ENCODE results near the gene CPZ. TPM values are rescaled to one million over a fixed set of nuclear protein-coding genes. Genes with fewer than 3 reads are reported as not detected.

The CPZ gene
- polyA plus RNA-seq, 3 donors, result not detected

DNA sequence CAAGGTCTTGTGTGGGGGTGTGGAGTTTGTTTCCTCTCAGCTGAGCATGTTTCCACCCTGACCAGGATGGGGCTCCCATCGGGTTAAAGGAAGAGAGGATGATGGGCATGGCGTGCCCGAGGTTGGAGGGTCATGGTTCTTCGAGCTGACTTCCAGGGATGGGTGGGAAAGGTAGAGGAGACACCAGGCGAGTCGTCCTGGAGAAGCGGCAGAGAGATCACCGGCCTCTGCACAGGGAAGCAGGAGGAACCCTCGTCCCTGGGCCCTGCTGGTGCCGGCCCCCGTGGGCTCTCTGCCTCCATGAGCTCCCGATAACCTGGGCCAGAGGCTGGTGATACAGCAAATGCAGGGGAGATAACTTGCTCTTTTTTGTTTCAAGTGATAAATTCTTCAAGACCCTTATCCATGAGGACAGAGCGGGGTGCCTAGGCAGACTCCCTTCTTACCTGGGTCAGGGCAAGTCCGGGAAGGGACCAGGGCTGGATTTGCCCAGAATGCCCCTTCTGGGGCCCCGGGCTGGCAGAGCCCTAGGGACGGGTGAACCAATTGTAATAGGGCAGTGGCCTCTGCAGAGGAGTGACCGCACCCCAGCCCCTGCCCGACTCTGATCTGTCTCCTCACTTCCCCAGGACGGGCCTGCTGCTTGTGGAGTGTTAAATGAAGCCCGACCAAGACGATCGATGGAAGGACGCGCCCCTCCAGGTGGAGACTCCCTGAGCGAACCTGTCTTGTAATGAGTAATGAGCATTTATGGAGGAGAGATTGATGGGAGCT, 63.0 kb downstream of the CPZ start:
- no peaks in the 10 kb centered on the region for H3K36me3 ChIP-seq (replicated peaks in 1 of 2; ENCODE audit: control insufficient read depth in 1 of 2, insufficient read depth in 2 of 2, low read length in 2 of 2)
- no peaks in the 10 kb centered on the region for H3K4me1 ChIP-seq (ENCODE audit: control insufficient read depth in 1 of 2, insufficient read depth in 2 of 2, low read length in 2 of 2)
- intact Hi-C loops (cut with micrococcal nuclease), result no loop called here
- no peaks in the 10 kb centered on the region for H3K79me2 ChIP-seq (ENCODE audit: insufficient read depth, low read length)
- H2AFZ ChIP-seq (ENCODE audit: insufficient read depth, low read depth, low read length, poor library complexity, severe bottlenecking), result no peak overlapping the region
- no peak overlapping the region for H3K27ac ChIP-seq (ENCODE audit: low read depth in 1 of 2, low read length in 2 of 2)
- H3K4me3 Mint-ChIP-seq, result no peak overlapping the region
- H3K36me3 Mint-ChIP-seq, result no peaks in the 10 kb centered on the region
- no peak overlapping the region for H3K4me3 ChIP-seq (replicated peaks in 1 of 3; ENCODE audit: low read depth in 2 of 3, low read length in 3 of 3)
- no peaks in the 10 kb centered on the region for H3K4me1 Mint-ChIP-seq
- no peak overlapping the region for H3K4me2 ChIP-seq (replicated peaks; ENCODE audit: extremely low read depth, low read length, poor library complexity, severe bottlenecking)
- H3K9me3 Mint-ChIP-seq, result peaks cover 0 to 4% (median 2%) of the 10 kb centered on the region in 7 donors
- no peak overlapping the region for H3K27ac Mint-ChIP-seq
- H3K27me3 ChIP-seq (ENCODE audit: control insufficient read depth in 2 of 2, insufficient read depth in 2 of 2, low read length in 2 of 2), result no peaks in the 10 kb centered on the region
- DNase-seq, result no peak
- TF ChIP-seq, protein P1, sequence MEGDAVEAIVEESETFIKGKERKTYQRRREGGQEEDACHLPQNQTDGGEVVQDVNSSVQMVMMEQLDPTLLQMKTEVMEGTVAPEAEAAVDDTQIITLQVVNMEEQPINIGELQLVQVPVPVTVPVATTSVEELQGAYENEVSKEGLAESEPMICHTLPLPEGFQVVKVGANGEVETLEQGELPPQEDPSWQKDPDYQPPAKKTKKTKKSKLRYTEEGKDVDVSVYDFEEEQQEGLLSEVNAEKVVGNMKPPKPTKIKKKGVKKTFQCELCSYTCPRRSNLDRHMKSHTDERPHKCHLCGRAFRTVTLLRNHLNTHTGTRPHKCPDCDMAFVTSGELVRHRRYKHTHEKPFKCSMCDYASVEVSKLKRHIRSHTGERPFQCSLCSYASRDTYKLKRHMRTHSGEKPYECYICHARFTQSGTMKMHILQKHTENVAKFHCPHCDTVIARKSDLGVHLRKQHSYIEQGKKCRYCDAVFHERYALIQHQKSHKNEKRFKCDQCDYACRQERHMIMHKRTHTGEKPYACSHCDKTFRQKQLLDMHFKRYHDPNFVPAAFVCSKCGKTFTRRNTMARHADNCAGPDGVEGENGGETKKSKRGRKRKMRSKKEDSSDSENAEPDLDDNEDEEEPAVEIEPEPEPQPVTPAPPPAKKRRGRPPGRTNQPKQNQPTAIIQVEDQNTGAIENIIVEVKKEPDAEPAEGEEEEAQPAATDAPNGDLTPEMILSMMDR (IDR thresholded peaks at IDR 0.05), result no peak
- peaks cover 2 to 9% (median 2%) of the 10 kb centered on the region in 3 donors for H3K27me3 Mint-ChIP-seq (ENCODE audit: low read depth in 3 of 3)
- no peak overlapping the region for H3K9ac ChIP-seq (ENCODE audit: insufficient read depth, low read length, poor library complexity, severe bottlenecking)
- WGBS (ENCODE audit: insufficient coverage), result 91% methylated on average over 19 of the region's 25 CpGs
- no peaks in the 10 kb centered on the region for H3K9me3 ChIP-seq (replicated peaks in 1 of 2; ENCODE audit: control insufficient read depth in 1 of 2, insufficient read depth in 1 of 2, low read length in 2 of 2)
- no peaks in the 10 kb centered on the region for H4K20me1 ChIP-seq (ENCODE audit: insufficient read depth, low read length)

DNA sequence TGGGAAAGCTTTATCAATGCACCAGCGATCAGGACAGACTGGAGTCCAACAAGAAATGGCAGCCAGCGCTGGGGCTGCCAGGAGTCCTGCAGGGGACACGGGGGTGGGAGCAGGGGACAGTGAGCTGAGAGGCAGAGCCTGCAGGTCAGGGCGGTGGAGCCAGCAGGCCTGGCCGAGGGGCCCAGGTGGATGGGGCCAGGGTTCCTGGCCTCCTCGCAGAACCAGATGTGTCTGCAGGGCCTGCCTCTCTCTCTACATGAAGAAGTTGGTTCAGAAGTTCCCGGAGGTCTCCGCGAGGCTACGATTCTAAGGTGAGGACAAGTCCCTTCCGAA, 63.6 kb downstream of the CPZ start:
- Mint-ChIP-seq H3K27me3 (ENCODE audit: low read depth in 3 of 3) (peaks cover 1 to 9% (median 2%) of the 10 kb centered on the region in 3 donors), H3K4me1 (no peaks in the 10 kb centered on the region), H3K4me3 (no peak overlapping the region), H3K27ac (no peak overlapping the region), H3K9me3 (peaks cover 0 to 4% (median 2%) of the 10 kb centered on the region in 7 donors), H3K36me3 (no peaks in the 10 kb centered on the region)
- WGBS (ENCODE audit: insufficient coverage), result 91% methylated on average over 11 of the region's 11 CpGs
- Histone ChIP-seq H3K27me3 (ENCODE audit: control insufficient read depth in 2 of 2, insufficient read depth in 2 of 2, low read length in 2 of 2) (no peaks in the 10 kb centered on the region), H4K20me1 (ENCODE audit: insufficient read depth, low read length) (no peaks in the 10 kb centered on the region), H3K4me1 (ENCODE audit: control insufficient read depth in 1 of 2, insufficient read depth in 2 of 2, low read length in 2 of 2) (no peaks in the 10 kb centered on the region), H3K27ac (ENCODE audit: low read depth in 1 of 2, low read length in 2 of 2) (no peak overlapping the region), H3K4me3 (replicated peaks in 1 of 3; ENCODE audit: low read depth in 2 of 3, low read length in 3 of 3) (no peak overlapping the region), H3K36me3 (replicated peaks in 1 of 2; ENCODE audit: control insufficient read depth in 1 of 2, insufficient read depth in 2 of 2, low read length in 2 of 2) (no peaks in the 10 kb centered on the region), H3K4me2 (replicated peaks; ENCODE audit: extremely low read depth, low read length, poor library complexity, severe bottlenecking) (no peak overlapping the region), H3K9me3 (replicated peaks in 1 of 2; ENCODE audit: control insufficient read depth in 1 of 2, insufficient read depth in 1 of 2, low read length in 2 of 2) (no peaks in the 10 kb centered on the region), H3K9ac (ENCODE audit: insufficient read depth, low read length, poor library complexity, severe bottlenecking) (no peak overlapping the region), H2AFZ (ENCODE audit: insufficient read depth, low read depth, low read length, poor library complexity, severe bottlenecking) (no peak overlapping the region), H3K79me2 (ENCODE audit: insufficient read depth, low read length) (no peaks in the 10 kb centered on the region)
- DNase-seq, result no peak
- TF ChIP-seq, protein P1 (IDR thresholded peaks at IDR 0.05), result no peak
- intact Hi-C loops (cut with micrococcal nuclease), result no loop called here
